IMR-90 (cell line): ENCODE data around the gene CHST8. TPM values are rescaled to one million over a fixed set of nuclear protein-coding genes. Genes with fewer than 3 reads are reported as not detected.

Experiments
- ATAC-seq: fragments of 200-7000 bp; cut with Tn5 transposase; 2 replicates; pipeline ENCODE4 v1.9.1; 2020; ENCODE audit warnings: low read depth, mild to moderate bottlenecking, moderate library complexity
- BruUV-seq: library from RNA; stranded (reverse); fragments of 400-500 nt; replicated peaks from 2 replicates; lab custom pipeline; 2021; lab: Mats Ljungman, UMichigan
- CTCF ChIA-PET: fragments of 300-600 bp; formaldehyde crosslinking; extraction: SDS; loops from one replicate; lab custom pipeline; 2021; ENCODE audit warnings: antibody characterized with exemption; lab: Yijun Ruan, JAX
- POLR2A ChIA-PET: fragments of 300-600 bp; sonication (Branson Sonifier 250); formaldehyde crosslinking; loops from one replicate; lab custom pipeline; 2022; ENCODE audit warnings: antibody characterized with exemption; ENCODE audit not compliant: unreplicated experiment; lab: Charles Lee
- DNase-seq: peaks from one replicate; pipeline ENCODE4 v3.0.0; 2013
- H2AFZ ChIP-seq: replicated peaks from 2 replicates; pipeline ENCODE3; 2013; ENCODE audit warnings: low read length, mild to moderate bottlenecking; ENCODE audit not compliant: poor library complexity
- H2AK5ac ChIP-seq: 2 replicates; pipeline ENCODE4 v1.6.1; 2013; ENCODE audit warnings: low read depth, low read length, inconsistent platforms
- H2AK9ac ChIP-seq: replicated peaks from 2 replicates; pipeline ENCODE3; 2013; ENCODE audit warnings: mild to moderate bottlenecking, low read depth, low read length, moderate library complexity; ENCODE audit not compliant: poor library complexity
- H2BK120ac ChIP-seq: 2 replicates; pipeline ENCODE4 v1.6.1; 2013; ENCODE audit warnings: low read depth, low read length, inconsistent platforms
- H2BK15ac ChIP-seq: 3 replicates; pipeline ENCODE4 v1.6.1; 2013; ENCODE audit warnings: low read depth, low read length, inconsistent platforms
- H2BK20ac ChIP-seq: 2 replicates; pipeline ENCODE4 v1.6.1; 2013; ENCODE audit warnings: low read depth, mild to moderate bottlenecking, inconsistent platforms, low read length, moderate library complexity
- H2BK5ac ChIP-seq: 2 replicates; pipeline ENCODE4 v1.6.1; 2013; ENCODE audit warnings: mild to moderate bottlenecking, low read depth, low read length, inconsistent platforms; ENCODE audit not compliant: poor library complexity, severe bottlenecking
- H3K14ac ChIP-seq: replicated peaks from 2 replicates; pipeline ENCODE4 v1.6.1; 2013; ENCODE audit warnings: low read depth, low read length, inconsistent platforms
- H3K18ac ChIP-seq: 2 replicates; pipeline ENCODE4 v1.6.1; 2013; ENCODE audit warnings: low read depth, low read length, control low read depth
- H3K23ac ChIP-seq: 2 replicates; pipeline ENCODE4 v1.6.1; 2013; ENCODE audit warnings: low read depth, low read length, inconsistent platforms
- H3K27ac ChIP-seq: 2 replicates; pipeline ENCODE4 v1.5.1; 2013; ENCODE audit warnings: mild to moderate bottlenecking, control low read depth, low read length; ENCODE audit not compliant: insufficient read depth
- H3K27me3 ChIP-seq: 2 replicates; pipeline ENCODE4 v1.6.1; 2013; ENCODE audit warnings: low read length; ENCODE audit not compliant: control insufficient read depth, insufficient read depth
- H3K36me3 ChIP-seq: 2 replicates; pipeline ENCODE4 v1.6.1; 2013; ENCODE audit warnings: low read length, mixed read lengths; ENCODE audit not compliant: control insufficient read depth, insufficient read depth
- H3K4ac ChIP-seq: 2 replicates; pipeline ENCODE4 v1.6.1; 2013; ENCODE audit warnings: low read depth, low read length, inconsistent platforms
- H3K4me1 ChIP-seq: 2 replicates; pipeline ENCODE4 v1.6.1; 2013; ENCODE audit warnings: low read length, mixed read lengths; ENCODE audit not compliant: control insufficient read depth, insufficient read depth
- H3K4me2 ChIP-seq: 2 replicates; pipeline ENCODE4 v1.6.1; 2013; ENCODE audit warnings: low read depth, mild to moderate bottlenecking, control low read depth, low read length, moderate library complexity
- H3K4me3 ChIP-seq: 2 replicates; pipeline ENCODE4 v1.5.1; 2013; ENCODE audit warnings: low read depth, mild to moderate bottlenecking, control low read depth, low read length, moderate library complexity; ENCODE audit not compliant: insufficient read depth
- H3K56ac ChIP-seq: 2 replicates; pipeline ENCODE4 v1.6.1; 2013; ENCODE audit warnings: low read length, inconsistent platforms; ENCODE audit not compliant: insufficient read depth; ENCODE audit errors: extremely low read depth
- H3K79me1 ChIP-seq, 2 experiments: 2 replicates each; pipeline ENCODE4 v1.6.1; 2013; ENCODE audit warnings: low read length in 2 of 2, inconsistent platforms in 1 of 2, low read depth in 1 of 2
- H3K9ac ChIP-seq: 2 replicates; pipeline ENCODE4 v1.6.1; 2013; ENCODE audit warnings: low read depth, low read length, control low read depth
- H3K9me1 ChIP-seq: 2 replicates; pipeline ENCODE4 v1.6.1; 2013; ENCODE audit warnings: low read length, inconsistent platforms; ENCODE audit not compliant: insufficient read depth
- H3K9me3 ChIP-seq: 2 replicates; pipeline ENCODE4 v1.6.1; 2013; ENCODE audit warnings: low read length; ENCODE audit not compliant: control insufficient read depth, insufficient read depth
- H4K20me1 ChIP-seq: 2 replicates; pipeline ENCODE4 v1.6.1; 2013; ENCODE audit warnings: low read length, inconsistent platforms; ENCODE audit not compliant: insufficient read depth
- H4K5ac ChIP-seq: 2 replicates; pipeline ENCODE4 v1.6.1; 2013; ENCODE audit warnings: mild to moderate bottlenecking, low read depth, low read length, control low read depth
- H4K8ac ChIP-seq, 2 experiments: 2 replicates each; pipeline ENCODE4 v1.6.1; 2013; ENCODE audit warnings: low read depth in 2 of 2, low read length in 2 of 2, control low read depth in 1 of 2, inconsistent platforms in 1 of 2
- H4K91ac ChIP-seq: 2 replicates; pipeline ENCODE4 v1.6.1; 2013; ENCODE audit warnings: low read depth, low read length, inconsistent platforms; ENCODE audit not compliant: insufficient read depth
- BHLHE40 ChIP-seq: fragments of 150-350 bp; IDR thresholded peaks from 2 replicates; pipeline ENCODE4 v1.6.1; 2016; ENCODE audit warnings: mild to moderate bottlenecking, low read depth, low read length
- CEBPB ChIP-seq: IDR thresholded peaks from 2 replicates; pipeline ENCODE4 v1.6.1; 2012; ENCODE audit warnings: low read depth, low read length, improper control_type of control experiment
- CHD1 ChIP-seq: IDR thresholded peaks from 2 replicates; pipeline ENCODE4 v1.6.1; 2012; ENCODE audit warnings: low read depth, low read length, improper control_type of control experiment
- ELK1 ChIP-seq: fragments of 150-350 bp; IDR thresholded peaks from 2 replicates; pipeline ENCODE4 v1.6.1; 2016; ENCODE audit warnings: low read depth, mild to moderate bottlenecking, low read length, moderate library complexity, borderline replicate concordance
- FOS ChIP-seq: fragments of 150-350 bp; IDR thresholded peaks from 2 replicates; pipeline ENCODE4 v1.6.1; 2016; ENCODE audit warnings: low read depth, low read length
- MAFK ChIP-seq: IDR thresholded peaks from 2 replicates; pipeline ENCODE4 v1.6.1; 2012; ENCODE audit warnings: low read depth, low read length, improper control_type of control experiment
- MAZ ChIP-seq: IDR thresholded peaks from 2 replicates; pipeline ENCODE4 v1.6.1; 2012; ENCODE audit warnings: low read depth, mild to moderate bottlenecking, low read length, improper control_type of control experiment, moderate library complexity, borderline replicate concordance
- MXI1 ChIP-seq: IDR thresholded peaks from 2 replicates; pipeline ENCODE4 v1.6.1; 2012; ENCODE audit warnings: low read depth, mild to moderate bottlenecking, low read length, moderate library complexity, borderline replicate concordance
- NFE2L2 ChIP-seq: fragments of 150-350 bp; IDR thresholded peaks from 2 replicates; pipeline ENCODE4 v1.6.1; 2016; ENCODE audit warnings: low read depth, mild to moderate bottlenecking, low read length
- POLR2A ChIP-seq: IDR thresholded peaks from 2 replicates; pipeline ENCODE4 v1.6.1; 2012; ENCODE audit warnings: mild to moderate bottlenecking, low read depth, low read length
- RAD21 ChIP-seq: IDR thresholded peaks from 2 replicates; pipeline ENCODE4 v1.6.1; 2012; ENCODE audit warnings: low read length, improper control_type of control experiment
- RCOR1 ChIP-seq: IDR thresholded peaks from 2 replicates; pipeline ENCODE4 v1.6.1; 2012; ENCODE audit warnings: mild to moderate bottlenecking, low read length, improper control_type of control experiment; ENCODE audit not compliant: insufficient replicate concordance
- RFX5 ChIP-seq: IDR thresholded peaks from 2 replicates; pipeline ENCODE4 v1.8.0; 2012; ENCODE audit warnings: low read depth, mild to moderate bottlenecking, low read length, moderate library complexity
- SMC3 ChIP-seq: fragments of 150-350 bp; IDR thresholded peaks from 2 replicates; pipeline ENCODE4 v1.6.1; 2016; ENCODE audit warnings: low read depth, mild to moderate bottlenecking, antibody characterized with exemption, low read length, moderate library complexity
- USF2 ChIP-seq: fragments of 150-350 bp; IDR thresholded peaks from 2 replicates; pipeline ENCODE4 v1.6.1; 2017; ENCODE audit warnings: mild to moderate bottlenecking, antibody characterized with exemption, low read length, low read depth
- WGBS, 2 experiments: methylation state at CpG; one replicate each; pipeline versions ENCODE4 v1.1.5 to v1.1.7; 2013; ENCODE audit warnings: missing lambda C conversion rate in 2 of 2; ENCODE audit not compliant: insufficient read length in 1 of 2; ENCODE audit errors: extremely low coverage in 2 of 2; 5-methylcytosine and 5-hydroxymethylcytosine counted together
- dilution Hi-C: fragments of 300-500 bp; cut with HindIII; formaldehyde crosslinking; loops from one replicate; pipeline ENCODE4 v1.14.3; 2018; ENCODE audit warnings: low sequenced_read_pairs; ENCODE audit not compliant: unreplicated experiment
- in situ Hi-C: fragments of 300-500 bp; cut with MboI; formaldehyde crosslinking; loops from 3 replicates; pipeline ENCODE4 v1.14.3; 2019; ENCODE audit warnings: low sequenced_read_pairs, inconsistent platforms, mixed read lengths
- intact Hi-C: fragments of 100-400 bp; cut with micrococcal nuclease; formaldehyde crosslinking; loops from 2 replicates; pipeline ENCODE4 v1.10.0; 2022
- polyA plus RNA-seq, 3 experiments: library from polyadenylated mRNA; depleted of rRNA; stranded (reverse); fragments of >200 nt; gene quantifications; 2 replicates each; pipeline ENCODE4 v1.2.3, GENCODE V29; 2012; ENCODE audit warnings: low replicate concordance in 1 of 3
- total RNA-seq: library from RNA; depleted of rRNA; stranded (reverse); fragments of >200 nt; gene quantifications from 2 replicates; pipeline ENCODE4 v1.2.3, GENCODE V29; 2012
- TF ChIP-seq, protein P1 (sequence below): conservative IDR thresholded peaks from 2 replicates; pipeline ENCODE4 v1.5.1; 2012; ENCODE audit warnings: mild to moderate bottlenecking, low read depth, low read length, improper control_type of control experiment

The CHST8 gene
- total and polyA plus RNA-seq, 2 of the 4 experiments (the other 2 are of a cell fraction) = not detected

DNA sequence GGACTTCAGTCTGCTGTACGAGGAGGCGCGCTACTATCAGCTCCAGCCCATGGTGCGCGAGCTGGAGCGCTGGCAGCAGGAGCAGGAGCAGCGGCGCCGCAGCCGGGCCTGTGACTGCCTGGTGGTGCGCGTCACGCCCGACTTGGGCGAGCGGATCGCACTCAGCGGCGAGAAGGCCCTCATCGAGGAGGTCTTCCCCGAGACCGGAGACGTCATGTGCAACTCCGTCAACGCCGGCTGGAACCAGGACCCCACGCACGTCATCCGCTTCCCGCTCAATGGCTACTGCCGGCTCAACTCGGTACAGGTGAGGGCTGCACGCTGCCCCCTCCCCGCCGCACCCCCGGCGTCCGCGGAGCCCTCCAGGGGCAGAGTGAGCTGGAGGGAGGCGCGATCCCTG lies 189.5 kb downstream of the CHST8 start:
- BruUV-seq = no TSS peak
- 98% methylated on average over 26 of the region's 41 CpGs; no CpG with 5 or more reads in 1 of the 2 experiments for WGBS, 2 experiments

More for the DNA sequence above, 189.5 kb downstream of the CHST8 start:
- H2AK5ac ChIP-seq = no peak overlapping the region
- no peak overlapping the region for H3K9ac ChIP-seq
- no peak overlapping the region for H2BK20ac ChIP-seq
- no peak overlapping the region for H4K5ac ChIP-seq
- H3K27ac ChIP-seq = no peak overlapping the region
- H3K14ac ChIP-seq = no peak overlapping the region
- ChIA-PET POLR2A (no interaction called here), CTCF (interaction anchor here (0.7 kb wide), 1 partner anchor 310 kb away, joined by 5 read pairs; no protein-coding TSS in a partner anchor)
- no peak overlapping the region for H3K23ac ChIP-seq
- no peaks in the 10 kb centered on the region; the same call in 1 of the 2 replicates for H3K9me1 ChIP-seq
- dilution Hi-C loops = no loop called here
- H3K27me3 ChIP-seq = no peaks in the 10 kb centered on the region
- H4K91ac ChIP-seq = no peak overlapping the region
- no peak overlapping the region for H3K4me2 ChIP-seq
- no peaks in the 10 kb centered on the region for H4K20me1 ChIP-seq
- no peak overlapping the region for H3K56ac ChIP-seq
- H4K8ac ChIP-seq = no peak overlapping the region
- no peak for ATAC-seq
- intact Hi-C loops = no loop called here
- in situ Hi-C loops = no loop called here
- H2AFZ ChIP-seq = no peak overlapping the region
- no peak overlapping the region for H2AK9ac ChIP-seq
- peaks cover 33% of the 10 kb centered on the region for H3K36me3 ChIP-seq
- no peak overlapping the region for H2BK15ac ChIP-seq
- no peak for DNase-seq
- H3K79me1 ChIP-seq = no peaks in the 10 kb centered on the region
- no peak overlapping the region for H3K18ac ChIP-seq
- no peaks in the 10 kb centered on the region for H3K9me3 ChIP-seq
- H3K4me1 ChIP-seq = 0 out of 2 replicates have a peak, but pooled peaks cover 3% of the 10 kb centered on the region
- no peak for TF ChIP-seq USF2
- TF ChIP-seq POLR2A = no peak
- no peak for TF ChIP-seq MAFK
- TF ChIP-seq MXI1 = no peak
- no peak for TF ChIP-seq NFE2L2
- no peak for TF ChIP-seq CEBPB
- TF ChIP-seq RCOR1 = no peak
- TF ChIP-seq RFX5 = no peak
- TF ChIP-seq MAZ = no peak
- TF ChIP-seq FOS = no peak
- TF ChIP-seq BHLHE40 = no peak
- no peak for TF ChIP-seq CHD1
- no peak for TF ChIP-seq RAD21
- TF ChIP-seq ELK1 = no peak
- TF ChIP-seq, protein P1, sequence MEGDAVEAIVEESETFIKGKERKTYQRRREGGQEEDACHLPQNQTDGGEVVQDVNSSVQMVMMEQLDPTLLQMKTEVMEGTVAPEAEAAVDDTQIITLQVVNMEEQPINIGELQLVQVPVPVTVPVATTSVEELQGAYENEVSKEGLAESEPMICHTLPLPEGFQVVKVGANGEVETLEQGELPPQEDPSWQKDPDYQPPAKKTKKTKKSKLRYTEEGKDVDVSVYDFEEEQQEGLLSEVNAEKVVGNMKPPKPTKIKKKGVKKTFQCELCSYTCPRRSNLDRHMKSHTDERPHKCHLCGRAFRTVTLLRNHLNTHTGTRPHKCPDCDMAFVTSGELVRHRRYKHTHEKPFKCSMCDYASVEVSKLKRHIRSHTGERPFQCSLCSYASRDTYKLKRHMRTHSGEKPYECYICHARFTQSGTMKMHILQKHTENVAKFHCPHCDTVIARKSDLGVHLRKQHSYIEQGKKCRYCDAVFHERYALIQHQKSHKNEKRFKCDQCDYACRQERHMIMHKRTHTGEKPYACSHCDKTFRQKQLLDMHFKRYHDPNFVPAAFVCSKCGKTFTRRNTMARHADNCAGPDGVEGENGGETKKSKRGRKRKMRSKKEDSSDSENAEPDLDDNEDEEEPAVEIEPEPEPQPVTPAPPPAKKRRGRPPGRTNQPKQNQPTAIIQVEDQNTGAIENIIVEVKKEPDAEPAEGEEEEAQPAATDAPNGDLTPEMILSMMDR = no peak
- TF ChIP-seq SMC3 = no peak
- no peak overlapping the region for H3K4me3 ChIP-seq
- H3K4ac ChIP-seq = no peak overlapping the region
- H2BK120ac ChIP-seq = no peak overlapping the region
- no peak overlapping the region for H2BK5ac ChIP-seq
